ENCODE measurements around the gene DYNC2I2. TPM values are rescaled to one million over a fixed set of nuclear protein-coding genes. Genes with fewer than 3 reads are reported as not detected.

Gene DYNC2I2
- total RNA-seq, 3 donors from 2014 or later, result 23.7 to 67.0 (median 54.1) TPM

- DNase-seq (ENCODE audit: low spot score in 2 of 2), result no peak
- TF ChIP-seq POLR2AphosphoS5 (IDR thresholded peaks at IDR 0.05), result no peak
- TF ChIP-seq POLR2A (IDR thresholded peaks at IDR 0.05), result no peak
- TF ChIP-seq CTCF (IDR thresholded peaks at IDR 0.05), result no peak
- H3K27ac ChIP-seq, result peak overlapping the region in 1 of 2 donors; percentile 97
Measured at GRCh38 chr9:128637656-128638055, 19.0 kb downstream of the DYNC2I2 start.

DNA sequence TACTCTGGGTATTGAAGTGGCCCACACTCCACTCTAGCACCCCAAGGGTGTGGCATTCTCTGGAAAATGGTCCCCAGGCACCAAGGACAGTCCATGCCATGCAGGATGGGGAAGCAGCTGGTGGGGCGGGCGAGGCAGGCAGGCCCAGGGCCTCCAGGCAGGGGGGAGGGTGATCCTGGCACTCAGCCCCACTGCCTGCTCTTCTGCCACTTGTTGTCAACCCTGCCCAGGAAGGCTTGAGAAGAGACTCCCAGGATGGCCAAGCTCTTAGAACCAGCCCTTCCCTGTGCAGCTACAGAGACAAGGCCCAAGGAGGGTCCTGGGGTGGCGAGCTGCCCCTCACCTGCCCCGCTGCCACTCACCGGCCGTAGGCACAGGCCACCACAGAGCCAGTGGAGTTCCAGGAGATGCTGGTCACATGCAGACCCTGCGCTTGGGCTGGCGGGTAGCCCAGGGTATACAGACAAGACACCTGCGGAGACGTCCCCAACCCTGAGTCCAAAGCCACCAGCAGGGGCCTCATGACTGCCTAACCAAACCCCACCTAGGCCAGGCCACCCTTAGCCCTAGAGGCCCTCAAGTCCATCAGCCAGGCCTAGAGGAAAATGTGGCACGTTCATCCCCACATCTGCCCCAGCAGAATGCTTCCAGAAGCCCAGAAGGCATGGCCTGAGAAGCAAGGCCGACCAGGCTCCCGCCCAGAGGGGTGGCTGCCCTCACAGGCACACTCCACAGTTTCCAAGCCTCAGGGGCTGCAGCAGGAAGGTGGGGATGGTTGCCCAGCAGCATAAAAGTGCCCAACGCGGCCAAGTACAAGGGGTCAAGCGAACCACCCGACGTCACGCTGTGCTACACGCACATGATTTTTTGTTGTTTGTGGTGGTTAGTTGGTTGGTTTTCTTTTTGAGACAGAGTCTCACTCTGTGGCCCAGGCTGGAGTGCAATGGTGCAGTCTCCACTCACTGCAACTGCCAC, 19.8 kb downstream of the DYNC2I2 start:
- no peaks in the 10 kb centered on the region for H3K36me3 ChIP-seq
- peak; percentile 43 to 72 for DNase-seq (ENCODE audit: low spot score in 2 of 2)
- TF ChIP-seq CTCF (IDR thresholded peaks at IDR 0.05) (no peak), POLR2A (IDR thresholded peaks at IDR 0.05) (no peak), POLR2AphosphoS5 (IDR thresholded peaks at IDR 0.05) (peak in 1 of 3 donors; percentile 8)
- peak overlapping the region; percentile 97 for H3K27ac ChIP-seq
- no peaks in the 10 kb centered on the region for H3K27me3 ChIP-seq
- intact Hi-C loops (cut with DNase I; ENCODE audit: low total_unique reads), result no loop called here
- peak overlapping the region in 1 of 3 donors; percentile 53 for H3K4me3 ChIP-seq
- H3K9me3 ChIP-seq, result no peaks in the 10 kb centered on the region
- H3K4me1 ChIP-seq, result peaks cover 6 to 19% of the 10 kb centered on the region in 2 donors

More at GRCh38 chr9:128637656-128638055, 19.0 kb downstream of the DYNC2I2 start:
- H3K9me3 ChIP-seq, result no peaks in the 10 kb centered on the region
- H3K4me1 ChIP-seq, result peaks cover 6 to 19% of the 10 kb centered on the region in 2 donors
- no peaks in the 10 kb centered on the region for H3K36me3 ChIP-seq
- H3K27me3 ChIP-seq, result no peaks in the 10 kb centered on the region
- intact Hi-C loops (cut with DNase I; ENCODE audit: low total_unique reads), result no loop called here
- H3K4me3 ChIP-seq, result no peak overlapping the region

GRCh38 chr9:128636024-128636390, 20.6 kb downstream of the DYNC2I2 start:
- Histone ChIP-seq H3K27me3 (no peaks in the 10 kb centered on the region), H3K27ac (peak overlapping the region; percentile 97), H3K36me3 (no peaks in the 10 kb centered on the region), H3K4me1 (peaks cover 6 to 19% of the 10 kb centered on the region in 2 donors), H3K9me3 (no peaks in the 10 kb centered on the region), H3K4me3 (peak overlapping the region in 2 of 3 donors; percentile 20 to 53)
- intact Hi-C loops (cut with DNase I; ENCODE audit: low total_unique reads), result no loop called here
- TF ChIP-seq POLR2AphosphoS5 (IDR thresholded peaks at IDR 0.05), result no peak
- peak in 1 of 3 donors; percentile 37 for TF ChIP-seq CTCF (IDR thresholded peaks at IDR 0.05)
- TF ChIP-seq POLR2A (IDR thresholded peaks at IDR 0.05), result no peak
- DNase-seq (ENCODE audit: low spot score in 2 of 2), result peak; percentile 67 to 84

- peak; percentile 89 to 93 for DNase-seq (ENCODE audit: low spot score in 2 of 2)
- peak overlapping the region in 2 of 3 donors; percentile 20 to 53 for H3K4me3 ChIP-seq
- no peaks in the 10 kb centered on the region for H3K27me3 ChIP-seq
- peak; percentile 33 to 87 (median 80) for TF ChIP-seq CTCF (IDR thresholded peaks at IDR 0.05)
- peak; percentile 32 to 57 (median 33) for TF ChIP-seq POLR2AphosphoS5 (IDR thresholded peaks at IDR 0.05)
- no peak for TF ChIP-seq POLR2A (IDR thresholded peaks at IDR 0.05)
- peak overlapping the region; percentile 97 for H3K27ac ChIP-seq
- H3K9me3 ChIP-seq, result no peaks in the 10 kb centered on the region
- intact Hi-C loops (cut with DNase I; ENCODE audit: low total_unique reads), result no loop called here
- H3K4me1 ChIP-seq, result peaks cover 6 to 19% of the 10 kb centered on the region in 2 donors
- no peaks in the 10 kb centered on the region for H3K36me3 ChIP-seq
Measured at GRCh38 chr9:128635266-128636023, 21.2 kb downstream of the DYNC2I2 start.

Data from breast epithelium (tissue), 4 donors.